GM23248 (cell line): Measurements from ENCODE around the gene CRIP1. TPM values are rescaled to one million over a fixed set of nuclear protein-coding genes. Genes with fewer than 3 reads are reported as not detected.

Experiments
- DNase-seq: peaks from one replicate; pipeline ENCODE4 v3.0.0-alpha.2; 2015
- H2AFZ ChIP-seq: fragments of 200-600 bp; sonication (generic); 2 replicates; pipeline ENCODE4 v1.6.1; 2016; ENCODE audit warnings: antibody characterized with exemption
- H3F3A ChIP-seq: fragments of 200-600 bp; sonication (generic); 2 replicates; pipeline ENCODE4 v1.6.1; 2016; ENCODE audit warnings: mild to moderate bottlenecking, antibody characterized with exemption, mixed run types; ENCODE audit not compliant: insufficient read depth
- H3K27ac ChIP-seq: fragments of 200-600 bp; sonication (generic); 2 replicates; pipeline ENCODE4 v1.5.1; 2016; ENCODE audit warnings: mild to moderate bottlenecking
- H3K27me3 ChIP-seq: fragments of 200-600 bp; sonication (generic); replicated peaks from 2 replicates; pipeline ENCODE4 v1.6.1; 2016; ENCODE audit warnings: mild to moderate bottlenecking; ENCODE audit not compliant: insufficient read depth
- H3K36me3 ChIP-seq: fragments of 200-600 bp; sonication (generic); 2 replicates; pipeline ENCODE4 v1.6.1; 2016; ENCODE audit warnings: low read depth, mild to moderate bottlenecking
- H3K4me1 ChIP-seq: fragments of 200-600 bp; sonication (generic); 2 replicates; pipeline ENCODE4 v1.6.1; 2016; ENCODE audit warnings: mild to moderate bottlenecking; ENCODE audit not compliant: insufficient read depth
- H3K4me2 ChIP-seq: fragments of 200-600 bp; sonication (generic); one replicate; pipeline ENCODE4 v1.6.1; 2016; ENCODE audit warnings: mild to moderate bottlenecking; ENCODE audit not compliant: unreplicated experiment
- H3K4me3 ChIP-seq: fragments of 200-600 bp; sonication (generic); 2 replicates; pipeline ENCODE4 v1.5.1; 2016; ENCODE audit warnings: mild to moderate bottlenecking
- H3K79me2 ChIP-seq: fragments of 200-600 bp; sonication (generic); 2 replicates; pipeline ENCODE4 v1.6.1; 2016; ENCODE audit warnings: mild to moderate bottlenecking; ENCODE audit not compliant: insufficient read depth
- H3K9ac ChIP-seq: fragments of 200-600 bp; sonication (generic); 2 replicates; pipeline ENCODE4 v1.6.1; 2016; ENCODE audit warnings: mild to moderate bottlenecking
- H3K9me2 ChIP-seq: fragments of 200-600 bp; sonication (generic); 2 replicates; pipeline ENCODE4 v1.6.1; 2016; ENCODE audit warnings: mixed run types, mild to moderate bottlenecking, moderate library complexity; ENCODE audit not compliant: insufficient read depth
- H3K9me3 ChIP-seq: fragments of 200-600 bp; sonication (generic); one replicate; pipeline ENCODE4 v1.6.1; 2017; ENCODE audit warnings: low read depth
- H4K20me1 ChIP-seq: fragments of 200-600 bp; sonication (generic); 2 replicates; pipeline ENCODE4 v1.6.0; 2016; ENCODE audit not compliant: insufficient read depth
- EZH2 ChIP-seq: fragments of 200-600 bp; sonication (generic); IDR thresholded peaks from 2 replicates; pipeline ENCODE4 v1.6.1; 2018; ENCODE audit warnings: antibody characterized with exemption, mild to moderate bottlenecking; ENCODE audit not compliant: insufficient read depth, poor library complexity, severe bottlenecking
- EZH2phosphoT487 ChIP-seq: fragments of 200-600 bp; sonication (generic); IDR thresholded peaks from 2 replicates; pipeline ENCODE4 v1.6.1; 2018; ENCODE audit warnings: antibody characterized with exemption, moderate library complexity, mild to moderate bottlenecking, low read depth; ENCODE audit not compliant: insufficient read depth
- WGBS, 2 experiments: methylation state at CpG; one replicate each; pipeline ENCODE4 v1.1.6; 2015 to 2017; ENCODE audit warnings: low lambda C conversion rate in 2 of 2, low coverage in 1 of 2; ENCODE audit errors: missing lambda C conversion rate in 2 of 2; 5-methylcytosine and 5-hydroxymethylcytosine counted together
- in situ Hi-C: fragments of 300-500 bp; cut with MboI; formaldehyde crosslinking; loops from 2 replicates; pipeline ENCODE4 v1.15.0; 2020
- polyA plus RNA-seq: library from polyadenylated mRNA; unstranded; fragments of >200 nt; fragmentation: Nextera tagmentation; extraction: Ambion mirVana; gene quantifications from 2 replicates; pipeline ENCODE4 v1.2.1, GENCODE V29; 2016
- total RNA-seq: library from RNA; depleted of rRNA; stranded (reverse); fragments of >200 nt; shearing (Covaris generic); gene quantifications from 2 replicates; pipeline ENCODE4 v1.2.3, GENCODE V29; 2014; rRNA removed

The CRIP1 gene
- total RNA-seq, result 1.8 and 12.3 TPM in 2 replicates
- polyA plus RNA-seq, result 32.7 and 37.7 TPM in 2 replicates

- Histone ChIP-seq H2AFZ (0 out of 2 replicates have a peak within 1 kb of the TSS, but pooled peaks have one; percentile 23), H3K27me3 (peaks cover 17% of the 10 kb centered on the region), H3K4me1 (peaks cover 18% of the 10 kb centered on the region), H3K79me2 (no peaks in the 10 kb centered on the region), H4K20me1 (no peaks in the 10 kb centered on the region), H3K4me3 (peak within 1 kb of the TSS; percentile 23), H3K9me3 (no peaks in the 10 kb centered on the region), H3K4me2 (peak within 1 kb of the TSS; percentile 8), H3K36me3 (no peaks in the 10 kb centered on the region), H3K27ac (no peak within 1 kb of the TSS), H3K9me2 (no peaks in the 10 kb centered on the region), H3F3A (no peaks in the 10 kb centered on the region), H3K9ac (peak within 1 kb of the TSS; percentile 39)
- 16 to 25% methylated on average over 33 to 56 of the region's 56 CpGs for WGBS, 2 experiments
- in situ Hi-C loops, result no loop called here
- no peak for DNase-seq
- TF ChIP-seq EZH2phosphoT487 (peak; percentile 73; the same call in 1 of the 2 replicates), EZH2 (peak; percentile 90)
These were observed at the start of gene CRIP1 for GRCh38 chr14:105486163-105486973. CRIP1 (plus strand) TSS chr14:105486886; CDS start chr14:105487260, 374 bp downstream.

GRCh38 chr14:105436891-105437722 is 49.6 kb upstream of the CRIP1 start:
- peaks cover 12% of the 10 kb centered on the region for H4K20me1 ChIP-seq
- no peaks in the 10 kb centered on the region for H3K36me3 ChIP-seq
- H3K4me1 ChIP-seq, result no peaks in the 10 kb centered on the region
- H3F3A ChIP-seq, result no peaks in the 10 kb centered on the region
- H2AFZ ChIP-seq, result no peak overlapping the region
- no peaks in the 10 kb centered on the region for H3K27me3 ChIP-seq
- H3K9me2 ChIP-seq, result no peaks in the 10 kb centered on the region
- H3K9ac ChIP-seq, result no peak overlapping the region
- H3K4me3 ChIP-seq, result no peak overlapping the region
- TF ChIP-seq EZH2phosphoT487, result no peak
- TF ChIP-seq EZH2, result no peak
- H3K9me3 ChIP-seq, result no peaks in the 10 kb centered on the region
- no peak for DNase-seq
- H3K4me2 ChIP-seq, result no peak overlapping the region
- H3K27ac ChIP-seq, result no peak overlapping the region
- in situ Hi-C loops, result no loop called here
- WGBS, 2 experiments, result 89 to 90% methylated on average over 28 to 31 of the region's 31 CpGs
- peaks cover 90% of the 10 kb centered on the region for H3K79me2 ChIP-seq

GRCh38 chr14:105437723-105438500 is 48.8 kb upstream of the CRIP1 start:
- Histone ChIP-seq H3K27me3 (no peaks in the 10 kb centered on the region), H3K9me3 (no peaks in the 10 kb centered on the region), H3K4me1 (no peaks in the 10 kb centered on the region), H3K4me2 (no peak overlapping the region), H3K36me3 (no peaks in the 10 kb centered on the region), H3K9ac (no peak overlapping the region), H3K27ac (no peak overlapping the region), H3K79me2 (peaks cover 82% of the 10 kb centered on the region), H3K4me3 (no peak overlapping the region), H4K20me1 (peaks cover 12% of the 10 kb centered on the region), H2AFZ (no peak overlapping the region), H3F3A (no peaks in the 10 kb centered on the region), H3K9me2 (no peaks in the 10 kb centered on the region)
- in situ Hi-C loops, result no loop called here
- 87 to 90% methylated on average over 18 of the region's 18 CpGs for WGBS, 2 experiments
- TF ChIP-seq EZH2phosphoT487 (no peak), EZH2 (no peak)
- no peak for DNase-seq

- Histone ChIP-seq H3K36me3 (no peaks in the 10 kb centered on the region), H3K27ac (no peak overlapping the region), H3K9me3 (no peaks in the 10 kb centered on the region), H3K27me3 (no peaks in the 10 kb centered on the region), H2AFZ (no peak overlapping the region), H3K9ac (no peak overlapping the region), H3F3A (no peaks in the 10 kb centered on the region), H3K4me2 (no peak overlapping the region), H3K4me1 (no peaks in the 10 kb centered on the region), H3K4me3 (no peak overlapping the region), H3K9me2 (no peaks in the 10 kb centered on the region), H3K79me2 (peaks cover 69% of the 10 kb centered on the region), H4K20me1 (peaks cover 12% of the 10 kb centered on the region)
- DNase-seq, result no peak
- 95 to 97% methylated on average over 11 of the region's 11 CpGs for WGBS, 2 experiments
- TF ChIP-seq EZH2phosphoT487 (no peak), EZH2 (no peak)
- in situ Hi-C loops, result no loop called here
These were observed 47.5 kb upstream of the CRIP1 start for GRCh38 chr14:105439179-105439578.
